HuH-7 (cell line): ENCODE measurements around the gene SULT2B1.
A peak's percentile ranks its signal among the peaks of the same experiment; 100 is the strongest.
"Not testable (repeated sequence)": the region's sequence is repeated elsewhere in the genome, so short reads cannot be mapped to it uniquely, and the experiment has no call there.

ENCODE experiments used
- DNase-seq: peaks from one replicate; pipeline ENCODE4 v3.0.0; 2011; ENCODE audit warnings: low spot score

The SULT2B1 gene

GRCh38 chr19:48551437-48552302 lies at the start of gene SULT2B1:
Gene SULT2B1, plus strand, starts transcription at chr19:48552172. Its CDS starts 81 bp downstream, at chr19:48552253.
- DNase-seq: no peak

GRCh38 chr19:48502350-48503018 lies 49.5 kb upstream of the SULT2B1 start:
- DNase-seq: peak; percentile 86

- no peak for DNase-seq
These were observed 45.7 kb upstream of the SULT2B1 start for GRCh38 chr19:48506138-48506733.

GRCh38 chr19:48507911-48508439 lies 44.0 kb upstream of the SULT2B1 start:
- DNase-seq: no peak

DNA sequence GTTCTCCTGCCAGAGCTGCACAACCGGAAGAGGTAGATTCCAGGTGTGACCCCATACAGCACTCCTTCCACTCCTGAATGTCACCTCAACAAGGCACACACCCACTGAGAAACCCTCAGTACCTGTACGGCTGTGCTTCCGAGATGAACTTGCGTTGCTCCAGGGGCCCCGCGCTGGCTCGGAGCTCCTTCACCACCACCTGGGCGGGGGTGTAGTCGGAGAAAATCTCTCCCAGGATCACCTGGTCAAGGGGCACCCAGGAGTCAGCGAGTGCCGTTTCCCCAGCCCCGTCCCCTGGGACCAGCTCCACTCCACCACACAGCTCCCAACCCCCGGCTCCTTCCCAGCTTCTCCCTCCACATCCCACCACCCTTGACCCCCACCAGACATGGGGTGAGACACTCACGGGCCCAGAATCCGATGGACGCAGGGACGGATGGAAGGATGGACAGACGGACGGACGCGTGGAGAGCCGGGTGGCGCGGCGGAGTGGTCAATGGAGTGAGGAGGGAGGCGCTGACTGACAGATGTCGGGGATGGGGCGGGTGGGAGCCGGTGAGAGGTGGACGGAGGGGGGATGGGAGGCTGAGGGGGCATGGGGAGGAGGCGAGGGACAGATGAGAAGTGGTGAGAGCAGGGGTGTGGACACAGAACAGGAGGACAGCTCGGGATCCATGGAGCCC lies 43.1 kb upstream of the SULT2B1 start:
- no peak for DNase-seq

GRCh38 chr19:48509467-48510194 lies 42.3 kb upstream of the SULT2B1 start:
- DNase-seq: no peak

DNA sequence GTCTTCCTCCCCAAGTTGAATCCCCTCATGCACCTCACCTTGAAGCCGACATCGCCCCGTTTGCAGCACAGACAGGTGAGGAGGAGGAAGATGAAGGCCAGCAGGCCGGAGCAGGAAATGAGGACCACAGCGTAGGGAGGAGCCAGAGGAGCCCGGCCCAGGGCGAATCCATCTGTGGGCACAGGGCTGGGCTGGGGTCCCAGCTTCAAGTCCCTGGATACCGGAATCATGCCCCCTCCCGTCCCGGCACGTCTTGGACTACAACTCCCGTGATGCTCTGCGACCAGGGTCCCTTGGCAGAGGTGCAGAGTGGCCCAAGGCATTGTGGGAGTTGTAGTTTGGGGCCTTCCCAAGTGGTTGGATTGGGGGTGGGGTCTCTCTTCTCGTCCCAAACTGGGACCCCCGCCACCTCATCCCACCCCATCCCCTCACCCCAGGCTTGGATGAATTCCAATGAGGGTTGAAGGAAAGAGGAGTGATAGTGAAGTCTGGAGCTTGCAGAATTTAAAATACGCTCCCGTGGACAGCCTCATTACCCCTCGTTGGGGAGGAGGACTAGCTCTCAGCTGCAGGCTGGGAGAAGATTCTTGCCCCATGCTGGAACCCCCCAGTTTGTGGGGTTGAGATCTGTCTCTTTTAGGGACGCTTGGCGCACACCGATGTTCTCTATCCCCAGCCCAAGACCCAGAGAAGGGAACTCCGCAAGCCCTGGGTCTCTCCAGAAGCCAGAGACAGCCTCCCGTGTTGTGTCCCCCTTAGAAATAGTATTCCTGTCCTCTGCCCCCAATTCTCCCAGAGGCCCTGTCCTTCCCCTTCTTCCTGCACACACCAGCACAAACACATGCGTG lies 41.3 kb upstream of the SULT2B1 start:
- DNase-seq: no peak

- no peak for DNase-seq
These were observed 40.6 kb upstream of the SULT2B1 start for GRCh38 chr19:48511321-48511731.

DNA sequence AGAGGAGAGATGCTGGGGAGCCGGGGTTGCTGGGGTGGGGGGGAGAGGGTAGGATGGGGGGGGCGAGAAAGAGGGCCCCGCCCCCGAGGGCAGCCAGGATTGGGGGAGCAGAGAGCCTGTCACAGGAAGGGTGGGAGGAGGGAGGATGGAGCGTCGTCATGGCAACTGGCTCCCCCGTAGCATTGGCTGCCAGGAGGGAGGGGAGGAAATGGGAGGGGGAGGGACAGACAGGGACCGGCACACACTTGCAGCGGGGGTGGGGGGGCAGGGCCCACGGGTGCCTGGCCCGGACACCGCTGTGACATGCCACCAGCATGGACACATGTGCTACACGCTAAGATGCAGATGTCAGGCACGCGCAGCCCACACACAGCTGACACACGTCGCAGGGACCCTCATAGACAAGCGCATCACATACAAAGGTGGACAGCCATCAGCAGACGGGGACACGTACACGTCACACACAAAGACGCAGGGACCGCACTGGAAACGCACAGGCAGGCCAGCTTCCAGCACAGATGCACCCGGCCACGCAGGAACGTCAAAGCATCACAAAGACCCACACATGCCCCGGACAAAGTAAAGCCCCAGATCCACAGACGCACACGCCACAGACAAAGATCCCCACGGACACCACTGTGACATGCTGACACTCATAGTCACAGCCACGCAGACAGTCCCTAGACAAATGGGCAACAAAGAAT lies 40.0 kb upstream of the SULT2B1 start, which contains the start of gene LMTK3:
LMTK3 (minus strand) TSS at position 36 of the 704 bp plus-strand sequence. CDS start 259 bp downstream, outside the sequence.
- DNase-seq: no peak

DNA sequence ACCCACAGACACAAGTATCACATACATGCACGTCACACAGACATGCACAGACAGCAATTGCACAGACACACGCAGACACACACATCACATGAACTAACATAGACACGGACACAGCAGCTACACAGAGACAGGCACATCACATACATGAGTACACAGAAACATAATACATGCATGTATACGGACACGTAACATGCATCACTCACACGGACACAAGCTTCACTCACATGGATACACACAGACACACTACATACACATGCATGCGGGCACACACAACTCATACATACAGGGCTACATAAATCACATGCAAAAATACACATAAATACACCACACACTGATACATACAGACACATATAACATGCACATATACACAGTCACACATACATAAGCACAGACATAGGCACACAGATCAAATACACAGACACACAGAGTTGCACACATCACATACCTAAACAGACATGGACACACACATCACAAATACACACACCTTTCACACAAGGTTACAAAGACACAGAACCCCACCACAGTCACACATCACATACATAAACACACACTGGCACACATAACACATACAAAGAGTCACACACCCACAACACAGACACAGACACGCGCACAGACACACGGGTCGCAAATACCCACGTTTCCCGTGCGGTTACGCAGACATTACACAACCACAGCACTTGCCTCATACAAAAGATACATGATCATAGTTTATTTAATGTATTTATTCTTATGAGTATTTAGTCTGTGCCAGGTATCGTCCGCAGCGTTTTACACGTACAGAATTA lies 39.3 kb upstream of the SULT2B1 start:
- no peak for DNase-seq

DNA sequence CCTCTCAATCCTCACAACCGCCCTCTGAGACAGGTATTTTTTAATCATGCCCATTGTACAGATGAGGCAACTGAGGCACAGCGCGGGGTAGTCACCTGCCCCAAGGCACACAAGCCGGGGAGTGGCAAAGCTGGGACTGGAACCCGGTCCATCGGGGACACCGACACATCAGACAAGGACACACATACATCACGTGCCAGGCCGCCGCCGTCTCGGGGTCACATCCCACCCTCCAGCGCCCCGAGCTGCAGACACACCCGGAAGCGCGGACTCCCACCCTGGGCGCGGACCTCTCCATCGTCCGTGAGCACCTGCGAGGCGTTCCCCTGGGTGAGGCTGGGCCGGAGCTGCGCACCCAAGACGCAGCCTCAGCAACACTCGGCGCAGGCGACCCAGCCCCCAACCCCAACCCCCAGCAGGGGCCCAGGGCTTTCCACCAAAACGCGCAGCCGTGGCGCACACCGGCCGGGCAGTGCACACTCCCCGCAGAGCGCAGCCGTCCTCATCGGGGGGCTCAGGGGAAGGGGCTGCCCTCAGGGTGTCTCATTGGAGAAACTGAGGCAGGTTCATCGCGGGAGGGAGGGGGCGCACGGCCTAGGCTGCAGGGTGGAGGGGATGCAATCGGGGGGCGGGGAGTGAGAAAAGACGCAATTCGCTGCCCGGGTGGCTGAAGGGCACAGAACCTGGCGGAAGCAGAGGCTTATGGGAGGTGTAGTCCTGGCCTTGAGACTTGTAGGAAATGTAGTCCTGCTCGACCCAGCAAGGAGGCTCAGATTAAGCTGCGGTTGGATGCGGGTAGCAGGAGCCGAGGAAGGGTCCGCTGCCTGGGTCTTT lies 38.5 kb upstream of the SULT2B1 start:
- DNase-seq: peak; percentile 92

DNA sequence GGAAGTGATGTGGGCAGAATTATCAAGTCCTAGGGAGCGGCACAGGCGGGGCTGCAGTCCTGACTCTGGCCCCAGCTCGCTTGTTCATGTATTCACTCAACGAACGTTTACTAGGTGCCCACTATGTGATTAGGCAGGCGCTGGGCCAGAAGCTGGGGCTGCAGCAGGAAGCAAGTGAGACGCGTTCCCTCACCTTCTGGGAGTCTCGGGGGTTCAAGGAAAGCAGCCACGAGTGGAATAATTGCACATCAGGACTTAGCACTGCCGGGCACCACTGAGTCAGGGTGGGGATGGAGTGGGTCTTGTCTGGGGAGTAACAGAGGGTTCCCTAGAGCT lies 37.9 kb upstream of the SULT2B1 start:
- DNase-seq: no peak

DNA sequence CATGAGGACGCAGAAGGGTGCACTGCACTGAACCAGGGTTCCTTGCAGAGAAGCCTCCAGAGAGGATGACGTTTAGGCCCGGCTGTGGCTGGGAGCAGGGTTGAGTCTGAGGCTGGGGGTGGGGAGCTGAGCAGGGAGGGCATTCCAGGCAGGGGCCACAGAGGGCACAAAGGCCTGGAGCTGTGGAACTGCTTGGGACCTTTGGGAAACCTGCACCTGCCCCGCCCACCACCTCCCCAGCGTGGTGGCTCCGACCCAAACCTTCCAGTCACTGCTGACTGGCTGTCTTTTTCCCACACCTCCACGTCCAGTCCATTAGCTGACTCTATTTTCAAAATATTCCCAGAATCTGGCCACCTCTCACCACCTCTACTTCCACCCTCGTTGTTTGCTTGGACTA lies 35.4 kb upstream of the SULT2B1 start:
- no peak for DNase-seq

DNA sequence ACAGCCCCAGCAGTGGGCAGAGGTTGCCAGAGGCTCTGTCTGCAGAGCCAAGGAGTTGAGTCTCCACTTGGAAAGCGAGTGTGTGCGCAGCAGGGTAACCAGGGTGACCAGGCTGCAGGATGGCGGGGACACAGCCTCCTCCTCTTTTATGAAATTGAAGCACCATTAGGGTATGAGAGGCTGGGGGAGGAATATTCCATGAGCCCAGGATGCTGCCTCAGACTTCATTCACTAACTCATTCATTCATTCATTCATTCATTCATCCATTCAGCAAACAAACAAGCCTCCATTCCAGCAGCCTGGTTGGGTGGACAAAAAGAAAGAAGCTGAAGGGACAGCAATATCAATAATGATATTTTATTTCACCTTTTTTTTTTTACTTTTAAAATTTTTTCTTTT lies 33.8 kb upstream of the SULT2B1 start:
- DNase-seq: no peak

DNA sequence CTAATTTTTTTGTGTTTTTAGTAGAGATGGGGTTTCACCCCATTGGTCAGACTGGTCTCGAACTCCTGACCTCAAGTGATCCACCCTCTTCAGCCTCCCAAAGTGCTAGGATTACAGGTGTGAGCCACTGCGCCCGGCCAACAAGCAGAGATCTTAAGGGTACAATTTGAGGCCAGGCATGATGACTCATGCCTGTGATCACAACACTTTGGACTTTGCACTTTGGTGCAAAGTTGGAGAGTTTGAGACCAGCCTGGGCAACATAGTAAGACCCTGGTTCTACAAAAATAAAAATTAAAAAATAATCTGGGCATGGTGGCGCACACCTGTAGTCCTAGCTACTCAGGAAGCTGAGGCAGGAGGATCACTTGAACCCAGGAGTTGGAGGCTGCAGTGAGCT lies 32.5 kb upstream of the SULT2B1 start:
- DNase-seq: not testable (repeated sequence)

DNA sequence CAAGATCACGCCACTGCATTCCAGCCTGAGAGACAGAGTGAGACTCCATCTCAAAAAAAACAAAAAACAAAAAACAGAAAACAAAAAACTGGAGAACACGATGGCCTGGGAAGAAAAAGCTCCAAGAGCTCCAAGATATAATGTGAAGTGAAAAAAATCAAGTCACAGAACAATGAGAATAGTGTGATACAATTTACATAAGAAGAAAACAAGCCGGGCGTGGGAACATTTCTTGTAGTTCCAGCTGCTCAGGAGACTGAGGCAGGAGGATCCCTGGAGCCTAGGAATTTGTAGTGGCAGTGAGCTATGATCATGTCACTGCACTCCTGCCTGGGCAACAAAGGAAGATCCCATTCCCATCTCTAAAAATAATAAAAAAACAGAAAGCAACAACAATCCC lies 31.8 kb upstream of the SULT2B1 start:
- DNase-seq: no peak

DNA sequence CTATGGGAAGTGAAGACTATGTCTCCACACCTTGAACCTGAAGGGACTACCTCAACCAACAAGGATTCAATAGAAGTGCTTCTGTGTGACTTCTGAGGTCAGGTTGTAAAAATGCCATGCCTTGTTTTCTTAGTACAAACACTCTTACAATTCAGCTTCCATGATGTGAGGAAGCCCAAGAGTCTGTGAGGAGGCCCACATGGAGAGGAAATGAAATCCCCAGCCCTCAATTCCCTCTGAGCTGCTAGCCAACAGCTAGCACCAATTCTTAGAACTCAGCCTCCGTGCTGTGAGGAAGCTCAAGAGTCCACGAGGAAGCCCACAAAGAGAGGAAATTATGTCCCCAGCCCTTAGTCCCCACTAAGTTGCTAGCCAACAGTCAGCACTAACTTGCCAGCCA lies 27.8 kb upstream of the SULT2B1 start:
- DNase-seq: no peak

- DNase-seq: no peak
These were observed 27.2 kb upstream of the SULT2B1 start for GRCh38 chr19:48524732-48525131.
